Measurements from ENCODE around the gene TNFAIP8L1.
"Not testable (repeated sequence)": the region's sequence is repeated elsewhere in the genome, so short reads cannot be mapped to it uniquely, and the experiment has no call there.

The TNFAIP8L1 gene

DNA sequence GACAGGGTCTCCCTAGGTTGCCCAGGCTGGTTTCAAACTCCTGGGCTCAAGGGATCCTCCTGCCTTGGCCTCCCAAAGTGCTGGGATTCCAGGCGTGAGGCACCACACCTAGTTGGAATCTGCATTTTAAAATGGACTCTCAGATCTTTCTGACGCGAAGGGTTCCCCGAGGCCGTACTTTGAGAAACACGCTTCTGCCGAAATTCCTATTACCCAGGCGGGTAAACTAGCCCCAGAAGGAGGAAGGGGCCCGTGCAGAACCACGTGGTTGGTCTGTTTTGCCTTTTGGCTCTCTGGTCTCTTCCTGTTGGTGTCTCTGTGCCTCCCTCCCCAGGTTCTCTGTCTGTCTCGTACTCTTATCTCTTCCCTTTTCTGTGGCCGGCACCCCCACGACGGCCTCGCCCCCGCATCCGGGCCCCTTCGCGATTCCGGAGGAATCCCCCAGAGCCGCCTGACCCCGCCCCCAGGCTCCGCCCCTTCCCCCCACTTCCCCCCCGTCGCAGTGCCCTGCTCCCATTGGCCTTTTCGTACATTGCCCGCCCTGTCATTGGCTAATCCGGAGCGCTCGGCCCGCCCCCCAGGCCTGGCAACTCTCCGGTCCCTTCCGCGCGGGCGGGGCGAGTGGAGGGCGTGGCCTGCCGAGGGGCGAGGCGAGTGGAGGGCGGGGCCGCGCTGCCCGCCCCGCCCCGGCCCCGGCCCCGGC is at the start of gene TNFAIP8L1:
Gene TNFAIP8L1, plus strand, starts transcription at position 689 of the 703 bp plus-strand sequence. CDS start 12,354 bp downstream, outside the sequence.
- peak; percentile 100 for DNase-seq (ENCODE audit: low spot score)

DNA sequence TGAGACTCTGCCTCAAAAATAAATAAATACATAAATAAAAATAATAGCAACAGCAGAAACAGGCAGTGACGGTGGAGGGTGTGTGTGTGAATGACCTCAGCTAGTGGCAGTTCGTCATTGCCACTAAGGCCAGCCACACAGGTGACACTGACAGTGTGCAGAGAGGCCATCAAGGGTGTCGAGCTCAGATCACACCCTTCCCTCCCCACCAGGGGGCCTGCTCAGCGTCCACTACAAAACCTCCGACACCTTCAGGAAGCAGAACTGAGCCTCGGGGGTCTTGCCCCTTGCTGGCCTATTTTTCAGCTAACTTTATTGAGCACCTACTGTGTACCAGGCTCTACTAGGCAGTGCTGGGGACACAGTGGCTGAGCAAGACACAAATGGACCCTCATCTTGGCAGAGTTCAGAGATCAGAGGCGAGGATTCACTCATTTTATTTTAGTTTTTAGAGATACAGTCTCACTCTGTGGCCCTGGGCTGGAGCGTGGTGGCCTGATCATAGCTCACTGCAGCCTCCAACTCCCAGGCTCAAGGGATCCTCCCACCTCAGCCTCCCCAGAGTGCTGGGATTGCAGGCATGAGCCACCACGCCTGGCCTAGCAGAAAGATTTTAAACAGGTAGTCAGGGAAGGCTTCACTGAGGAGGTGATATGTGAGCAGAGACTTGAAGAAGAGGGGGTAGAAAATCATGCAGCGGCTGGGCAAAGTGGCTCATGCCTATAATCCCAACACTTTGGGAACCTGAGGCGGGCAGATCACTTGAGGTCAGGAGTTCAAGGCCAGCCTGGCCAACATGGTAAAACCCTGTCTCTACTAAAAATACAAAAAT is 49.5 kb upstream of the TNFAIP8L1 start:
- DNase-seq (ENCODE audit: low spot score) = no peak

DNA sequence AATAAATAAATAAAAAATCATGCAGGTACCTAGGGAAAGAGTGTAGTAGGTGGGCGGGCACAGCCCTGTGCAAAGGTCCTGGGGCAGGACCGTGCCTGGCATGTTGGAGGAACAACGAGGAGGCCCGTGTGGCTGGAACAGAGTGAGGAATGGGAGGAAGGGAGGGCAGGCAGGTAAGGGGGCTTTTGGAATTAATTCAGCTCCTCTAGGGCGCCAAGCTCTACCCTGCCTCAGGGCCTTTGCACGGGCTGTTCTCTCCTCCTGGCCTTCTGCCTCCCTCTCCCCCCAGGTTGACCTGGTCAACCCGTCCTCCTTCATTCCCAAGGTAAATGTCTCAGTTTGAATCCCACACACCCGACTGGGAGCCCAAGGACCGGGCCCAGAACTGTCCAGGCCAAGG is 48.8 kb upstream of the TNFAIP8L1 start:
- DNase-seq (ENCODE audit: low spot score) = no peak

DNA sequence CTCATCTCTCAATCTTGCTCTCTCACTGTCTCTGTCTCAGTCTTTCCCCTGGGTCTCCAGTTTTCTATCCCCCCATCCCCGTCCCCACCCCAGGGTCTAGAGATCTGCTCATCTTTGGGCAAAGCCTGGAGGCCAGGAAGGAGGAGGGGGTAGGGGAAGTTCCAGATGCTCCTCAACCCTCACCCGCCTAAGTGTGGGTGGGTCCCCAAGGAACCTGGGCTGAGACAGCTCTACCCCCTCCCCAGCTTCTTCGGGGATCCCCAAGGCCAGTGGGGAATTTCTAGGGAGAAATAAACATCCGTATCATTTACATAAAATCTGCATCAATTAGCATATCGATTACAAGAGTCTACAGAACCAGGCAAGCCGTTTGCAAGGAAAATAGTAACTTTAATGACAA is 48.0 kb upstream of the TNFAIP8L1 start:
- no peak for DNase-seq (ENCODE audit: low spot score)

GRCh38 chr19:4592445-4592844 is 46.9 kb upstream of the TNFAIP8L1 start:
- DNase-seq (ENCODE audit: low spot score) = no peak

- no peak for DNase-seq (ENCODE audit: low spot score)
These were observed 45.9 kb upstream of the TNFAIP8L1 start for GRCh38 chr19:4593409-4593851.

GRCh38 chr19:4594201-4594600 is 45.1 kb upstream of the TNFAIP8L1 start:
- DNase-seq (ENCODE audit: low spot score) = no peak

DNA sequence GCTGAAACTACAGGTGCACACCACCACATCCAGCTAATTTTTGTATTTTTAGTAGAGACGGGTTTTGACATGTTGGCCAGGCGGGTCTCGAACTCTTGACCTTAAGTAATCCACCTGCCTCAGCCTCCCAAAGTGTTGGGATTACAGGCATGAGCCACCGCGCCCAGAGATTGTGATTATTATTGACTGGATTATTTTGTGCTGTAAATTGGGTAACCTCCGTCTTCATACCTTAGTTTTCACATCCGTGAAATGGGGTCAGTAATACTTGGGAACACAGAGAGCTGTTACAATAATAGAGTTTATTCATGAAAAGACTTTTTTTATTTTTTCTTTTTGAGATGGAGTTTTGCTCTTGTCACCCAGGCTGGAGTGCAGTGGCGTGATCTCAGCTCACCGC is 44.2 kb upstream of the TNFAIP8L1 start:
- not testable (repeated sequence) for DNase-seq (ENCODE audit: low spot score)

DNA sequence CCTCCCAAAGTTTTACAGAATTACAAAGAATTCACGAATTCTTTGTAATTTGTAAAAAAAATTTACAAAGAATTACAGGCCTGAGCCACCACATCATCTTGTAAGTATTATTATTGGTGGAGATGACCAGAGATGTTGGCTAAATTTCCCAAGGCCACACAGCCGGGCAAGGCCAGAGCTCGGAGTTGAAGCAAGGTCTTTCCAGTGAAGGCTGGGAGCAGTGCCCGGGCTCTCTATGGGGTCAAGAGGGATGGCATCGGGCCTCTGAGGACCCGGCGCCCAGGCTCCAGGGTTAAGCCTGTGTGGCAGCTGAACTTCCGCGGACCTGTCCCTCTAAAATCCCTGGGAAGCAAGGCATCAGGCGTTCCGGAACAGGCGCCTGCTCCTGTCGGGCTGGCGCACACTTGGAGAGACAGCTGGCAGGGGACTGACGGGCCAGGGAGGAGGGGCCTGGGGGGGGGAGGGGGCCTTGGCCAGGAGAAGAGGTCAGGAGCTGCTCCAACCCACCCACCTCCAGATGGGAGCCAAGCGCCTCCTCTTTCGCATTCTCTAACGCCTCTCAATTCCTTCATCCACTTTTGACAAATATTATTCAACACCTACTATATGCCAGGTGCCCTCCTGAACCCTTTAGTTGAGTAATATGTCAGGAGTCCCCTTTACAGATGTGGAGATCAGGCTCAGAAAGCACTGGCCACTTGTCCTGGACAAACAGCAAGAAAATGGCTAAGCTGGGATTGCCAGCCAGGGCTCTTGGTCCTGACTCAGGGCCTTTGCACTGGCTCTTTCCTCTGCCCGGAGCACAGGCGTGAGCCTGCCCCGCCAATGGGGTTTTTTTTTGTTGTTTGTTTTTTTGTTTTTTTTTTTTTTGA is 43.0 kb upstream of the TNFAIP8L1 start:
- DNase-seq (ENCODE audit: low spot score) = no peak

DNA sequence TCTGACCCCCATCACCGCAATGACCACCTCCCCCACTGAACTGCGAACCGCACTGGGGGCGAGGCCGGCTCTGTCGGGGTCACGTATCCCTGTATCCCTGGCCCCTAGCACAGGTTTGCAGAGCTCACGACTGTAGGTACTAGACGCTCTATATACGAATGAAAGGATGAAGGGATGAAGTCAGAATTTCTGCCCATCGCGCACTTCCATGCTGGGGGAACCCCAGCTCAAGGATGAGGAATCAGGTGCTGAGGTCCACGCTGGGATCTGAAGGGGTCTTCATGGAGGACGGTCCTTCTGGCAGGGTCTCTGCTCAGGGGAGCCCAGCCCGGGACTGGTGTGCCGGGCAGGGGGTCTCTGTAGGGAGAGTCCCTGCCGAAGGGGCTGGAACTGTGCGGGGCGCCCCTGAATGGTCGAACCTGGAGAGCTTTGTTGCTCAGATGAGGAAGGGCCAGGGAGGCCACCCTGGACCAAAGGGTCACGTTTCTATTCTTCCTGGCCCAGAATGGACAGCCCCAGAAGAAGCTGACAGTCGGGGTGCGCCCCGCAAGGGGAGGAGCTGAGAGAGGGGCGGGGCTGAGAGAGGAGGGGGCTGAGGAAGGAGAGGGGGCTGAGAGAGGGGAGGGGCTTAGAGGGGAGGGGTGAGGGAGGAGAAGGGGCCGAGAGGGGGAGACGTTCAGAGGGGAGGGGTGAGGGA is 41.9 kb upstream of the TNFAIP8L1 start:
- no peak for DNase-seq (ENCODE audit: low spot score)

DNA sequence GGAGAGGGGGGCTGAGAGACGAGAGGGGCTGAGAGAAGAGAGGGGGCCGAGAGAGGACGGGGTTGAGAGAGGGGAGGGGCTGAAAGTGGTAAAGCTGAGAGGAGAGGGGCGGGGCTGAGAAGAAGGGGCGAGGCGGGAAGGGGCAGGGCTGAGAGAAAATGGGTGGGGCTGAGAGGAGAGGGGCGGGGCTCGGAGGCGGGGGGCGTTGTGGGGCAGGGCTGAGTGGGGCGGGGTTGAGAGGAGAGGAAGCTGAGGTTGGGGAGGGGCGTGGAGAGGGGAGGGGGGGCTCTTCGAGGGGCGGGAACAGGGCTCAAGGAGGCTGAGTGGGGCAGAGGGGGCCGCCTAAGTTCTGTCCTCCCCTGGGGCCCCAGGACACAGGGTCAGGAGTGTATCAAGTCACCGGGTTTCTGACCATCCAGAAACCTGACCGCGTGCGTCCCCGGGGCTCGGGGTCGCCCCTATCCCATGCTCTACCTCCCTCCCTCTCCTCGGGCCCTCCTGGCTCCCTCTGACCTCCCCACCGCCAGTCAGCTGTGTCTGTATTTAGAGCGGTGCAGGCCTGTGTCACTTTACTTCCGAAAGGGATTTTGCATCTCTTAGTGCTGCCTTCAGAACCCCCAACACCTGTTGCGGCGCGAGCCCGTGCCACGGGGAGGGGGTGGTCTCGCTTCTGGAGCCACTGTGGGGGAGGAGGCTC is 41.2 kb upstream of the TNFAIP8L1 start:
- peak; percentile 63 for DNase-seq (ENCODE audit: low spot score)

GRCh38 chr19:4598712-4599111 is 40.6 kb upstream of the TNFAIP8L1 start:
- DNase-seq (ENCODE audit: low spot score) = no peak

GRCh38 chr19:4600082-4600481 is 39.2 kb upstream of the TNFAIP8L1 start:
- no peak for DNase-seq (ENCODE audit: low spot score)

GRCh38 chr19:4600893-4601292 is 38.4 kb upstream of the TNFAIP8L1 start:
- DNase-seq (ENCODE audit: low spot score) = no peak

- DNase-seq (ENCODE audit: low spot score) = no peak
These were observed 37.0 kb upstream of the TNFAIP8L1 start for GRCh38 chr19:4602173-4602788.

GRCh38 chr19:4602915-4603314 is 36.4 kb upstream of the TNFAIP8L1 start:
- DNase-seq (ENCODE audit: low spot score) = no peak

- no peak for DNase-seq (ENCODE audit: low spot score)
These were observed 34.4 kb upstream of the TNFAIP8L1 start for GRCh38 chr19:4604912-4605311.

DNA sequence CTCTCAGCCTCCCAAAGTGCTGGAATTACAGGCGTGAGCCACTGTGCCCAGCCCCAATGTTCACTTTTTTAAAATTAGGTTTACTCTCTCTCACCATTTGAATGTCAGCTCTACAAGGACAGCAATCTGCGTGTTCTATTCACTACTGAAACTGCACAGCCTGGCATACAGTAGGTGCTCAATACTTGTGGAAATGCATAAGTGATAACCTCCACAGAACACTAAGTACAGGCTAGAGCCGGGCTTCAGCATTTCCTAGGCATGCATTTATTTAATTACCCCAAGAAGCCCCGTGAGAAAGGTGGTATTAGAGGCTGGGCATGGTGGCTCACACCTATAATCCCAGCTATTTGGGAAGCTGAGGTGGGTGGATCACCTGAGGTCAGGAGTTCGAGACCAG is 33.1 kb upstream of the TNFAIP8L1 start:
- DNase-seq (ENCODE audit: low spot score) = no peak

DNA sequence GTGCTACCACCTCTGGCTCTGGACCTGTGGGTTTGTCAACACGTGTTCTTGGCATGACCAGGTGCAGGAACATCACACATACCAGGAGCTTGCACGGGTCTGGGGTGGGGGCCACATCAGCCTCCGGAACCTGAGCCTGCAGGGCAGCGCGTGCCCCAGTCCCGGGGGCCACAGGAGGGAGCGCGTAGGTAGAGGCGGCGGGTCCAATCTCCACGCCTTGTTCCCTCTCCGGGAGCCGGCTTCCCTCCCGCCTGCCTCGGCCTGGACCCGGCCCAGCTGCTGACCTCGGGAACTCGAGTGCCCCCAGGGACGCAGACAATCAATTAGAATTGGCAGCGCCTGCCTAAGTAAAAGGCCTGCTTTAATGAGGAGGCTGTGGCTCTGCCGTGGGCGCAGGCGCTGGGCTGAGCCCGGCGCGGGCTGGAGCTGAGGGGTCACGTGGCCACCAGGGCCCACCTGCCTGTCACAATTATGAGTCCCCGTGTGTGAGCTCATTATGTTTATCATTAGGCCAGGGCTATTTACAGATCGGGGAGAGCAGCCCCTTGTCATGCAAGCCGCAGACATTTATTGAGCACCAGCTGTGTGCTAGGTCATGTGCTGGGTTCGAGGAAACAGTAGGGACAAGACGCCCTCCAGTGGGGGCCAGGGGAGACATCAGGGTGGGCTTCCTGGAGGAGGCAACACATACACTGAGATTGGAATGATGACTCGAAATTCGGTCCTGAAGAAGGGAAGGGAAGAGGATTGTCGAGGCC is 32.2 kb upstream of the TNFAIP8L1 start:
- DNase-seq (ENCODE audit: low spot score) = no peak

Measured in GM03348 (cell line).